ENCODE results near the gene TMEM94. TPM values are rescaled to one million over a fixed set of nuclear protein-coding genes. Genes with fewer than 3 reads are reported as not detected.

The TMEM94 gene
- total RNA-seq, 3 donors from 2014 or later: 45.1 to 62.5 (median 51.1) TPM

- H3K27me3 ChIP-seq: no peaks in the 10 kb centered on the region
- no peak for DNase-seq (ENCODE audit: low spot score in 2 of 2)
- intact Hi-C loops (cut with DNase I; ENCODE audit: low total_unique reads): no loop called here
- H3K36me3 ChIP-seq: no peaks in the 10 kb centered on the region
- no peaks in the 10 kb centered on the region for H3K9me3 ChIP-seq
- H3K4me1 ChIP-seq: peaks cover 0 to 6% of the 10 kb centered on the region in 2 donors
- no peak overlapping the region for H3K27ac ChIP-seq
- no peak overlapping the region for H3K4me3 ChIP-seq
- no peak for TF ChIP-seq POLR2A (IDR thresholded peaks at IDR 0.05)
- TF ChIP-seq CTCF (IDR thresholded peaks at IDR 0.05): no peak
- no peak for TF ChIP-seq POLR2AphosphoS5 (IDR thresholded peaks at IDR 0.05)
Measured at GRCh38 chr17:75473246-75473645, 16.8 kb downstream of the TMEM94 start.

DNA sequence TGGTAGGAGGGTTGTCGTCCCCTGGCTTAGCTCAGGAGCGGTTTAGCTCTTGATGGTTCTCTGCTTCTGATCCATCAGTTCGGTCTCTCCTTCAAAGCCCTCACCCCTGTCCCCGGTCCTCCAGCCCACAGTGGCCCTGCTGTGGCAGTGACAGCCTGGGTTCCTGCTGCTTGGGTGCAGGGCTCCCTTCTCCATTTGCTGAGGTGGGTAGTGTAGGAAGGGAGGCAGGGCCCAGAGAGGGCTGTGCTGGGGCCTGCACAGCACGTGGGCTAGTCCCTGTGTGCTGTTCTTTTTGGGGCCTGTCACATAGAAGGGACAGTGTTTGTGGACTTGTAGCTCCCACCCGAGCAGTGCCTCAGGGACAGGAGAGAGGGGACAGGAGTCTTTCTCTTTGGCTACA, 18.3 kb downstream of the TMEM94 start:
- Histone ChIP-seq H3K36me3 (no peaks in the 10 kb centered on the region), H3K9me3 (no peaks in the 10 kb centered on the region), H3K4me3 (no peak overlapping the region), H3K4me1 (peaks cover 0 to 6% of the 10 kb centered on the region in 2 donors), H3K27ac (peak overlapping the region in 1 of 2 donors; percentile 56), H3K27me3 (no peaks in the 10 kb centered on the region)
- DNase-seq (ENCODE audit: low spot score in 2 of 2): no peak
- intact Hi-C loops (cut with DNase I; ENCODE audit: low total_unique reads): no loop called here
- TF ChIP-seq CTCF (IDR thresholded peaks at IDR 0.05): no peak
- TF ChIP-seq POLR2A (IDR thresholded peaks at IDR 0.05): no peak
- no peak for TF ChIP-seq POLR2AphosphoS5 (IDR thresholded peaks at IDR 0.05)

GRCh38 chr17:75475144-75475835, 18.9 kb downstream of the TMEM94 start:
- no peaks in the 10 kb centered on the region for H3K9me3 ChIP-seq
- peak overlapping the region in 1 of 2 donors; percentile 56 for H3K27ac ChIP-seq
- H3K27me3 ChIP-seq: no peaks in the 10 kb centered on the region
- H3K36me3 ChIP-seq: no peaks in the 10 kb centered on the region
- H3K4me1 ChIP-seq: peaks cover 0 to 6% of the 10 kb centered on the region in 2 donors
- TF ChIP-seq POLR2AphosphoS5 (IDR thresholded peaks at IDR 0.05) (no peak), CTCF (IDR thresholded peaks at IDR 0.05) (no peak), POLR2A (IDR thresholded peaks at IDR 0.05) (no peak)
- no peak for DNase-seq (ENCODE audit: low spot score in 2 of 2)
- intact Hi-C loops (cut with DNase I; ENCODE audit: low total_unique reads): no loop called here
- no peak overlapping the region for H3K4me3 ChIP-seq

GRCh38 chr17:75475851-75476250, 19.4 kb downstream of the TMEM94 start:
- TF ChIP-seq CTCF (IDR thresholded peaks at IDR 0.05): no peak
- H3K27ac ChIP-seq: peak overlapping the region in 1 of 2 donors; percentile 56
- intact Hi-C loops (cut with DNase I; ENCODE audit: low total_unique reads): no loop called here
- H3K4me3 ChIP-seq: no peak overlapping the region
- H3K36me3 ChIP-seq: no peaks in the 10 kb centered on the region
- H3K27me3 ChIP-seq: no peaks in the 10 kb centered on the region
- no peaks in the 10 kb centered on the region for H3K9me3 ChIP-seq
- H3K4me1 ChIP-seq: peaks cover 0 to 6% of the 10 kb centered on the region in 2 donors
- DNase-seq (ENCODE audit: low spot score in 2 of 2): no peak

DNA sequence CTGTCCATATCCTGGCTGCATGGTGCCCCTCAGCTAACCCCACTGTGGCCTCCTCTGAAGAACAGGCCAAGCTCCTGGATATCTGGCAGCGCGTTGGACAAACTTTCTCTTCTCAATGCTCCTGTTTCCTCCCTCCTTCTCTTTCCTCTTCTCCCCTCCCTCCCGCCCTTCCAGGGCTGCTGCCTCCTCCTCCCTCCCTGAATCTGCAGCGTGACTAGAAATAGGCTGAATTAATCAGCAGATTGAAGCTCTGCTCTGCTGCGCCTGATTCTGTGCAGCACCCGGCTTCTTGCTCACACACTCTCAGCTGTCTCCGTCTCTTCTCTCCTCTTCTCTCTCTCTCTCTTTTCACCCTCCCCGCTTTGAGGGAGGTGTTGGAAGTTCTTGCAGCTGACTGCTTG, 19.8 kb downstream of the TMEM94 start:
- H3K36me3 ChIP-seq: no peaks in the 10 kb centered on the region
- H3K9me3 ChIP-seq: no peaks in the 10 kb centered on the region
- intact Hi-C loops (cut with DNase I; ENCODE audit: low total_unique reads): no loop called here
- H3K4me3 ChIP-seq: no peak overlapping the region
- H3K27me3 ChIP-seq: no peaks in the 10 kb centered on the region
- peak overlapping the region in 1 of 2 donors; percentile 56 for H3K27ac ChIP-seq
- no peak for DNase-seq (ENCODE audit: low spot score in 2 of 2)
- H3K4me1 ChIP-seq: peaks cover 0 to 6% of the 10 kb centered on the region in 2 donors
- TF ChIP-seq POLR2A (IDR thresholded peaks at IDR 0.05) (no peak), CTCF (IDR thresholded peaks at IDR 0.05) (no peak), POLR2AphosphoS5 (IDR thresholded peaks at IDR 0.05) (no peak)
